Dermis microvascular lymphatic vessel endothelial cell (primary cell): Measurements from ENCODE around the gene CHEK2. TPM values are rescaled to one million over a fixed set of nuclear protein-coding genes. Genes with fewer than 3 reads are reported as not detected.
"Not testable (repeated sequence)": the region's sequence is repeated elsewhere in the genome, so short reads cannot be mapped to it uniquely, and the experiment has no call there.

Experiments used
- DNase-seq, 2 donors: peaks; one replicate each; pipeline versions ENCODE4 v3.0.0 to v3.0.0-alpha.2; 2010; ENCODE audit warnings: low read depth in 2 of 2
- total RNA-seq: library from RNA; depleted of rRNA; stranded (reverse); fragments of >200 nt; gene quantifications from 2 replicates; pipeline ENCODE4 v1.2.1, GENCODE V29; 2014

CHEK2 gene
- total RNA-seq, 1 donor from 2014 or later, result 6.8 TPM

DNA sequence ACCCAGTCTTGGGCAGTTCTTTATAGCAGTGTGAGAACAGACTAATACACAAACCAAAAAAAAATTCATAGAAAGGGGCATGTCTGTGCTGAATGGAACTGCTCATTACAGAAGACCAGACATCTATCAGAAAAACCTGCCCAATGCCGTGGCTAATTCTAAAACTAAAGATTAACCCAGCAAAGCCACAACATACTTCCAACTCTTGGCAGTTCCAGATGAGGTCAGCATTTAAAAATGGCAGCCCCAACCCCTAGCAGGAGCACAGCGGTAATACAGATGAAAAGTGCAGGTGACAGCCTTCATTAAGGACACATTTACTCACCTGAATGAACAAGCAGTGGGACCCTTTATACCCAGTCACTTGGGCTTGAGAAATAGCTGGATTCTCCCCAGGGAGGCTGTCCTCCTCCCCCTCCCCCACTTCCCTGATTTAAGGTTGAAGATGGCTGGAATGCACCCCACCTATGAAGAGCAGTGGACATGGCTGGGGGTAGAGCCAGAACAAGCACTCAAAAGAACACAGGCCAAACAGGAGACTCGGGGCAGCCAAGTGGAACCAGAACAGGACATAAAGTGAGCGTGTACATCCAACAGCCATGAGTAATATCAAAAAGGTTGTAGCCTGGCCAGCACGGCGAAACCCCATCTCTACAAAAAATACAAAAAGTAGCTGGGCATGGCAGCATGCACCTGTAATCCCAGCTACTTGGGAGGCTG lies 48.4 kb downstream of the CHEK2 start:
- not testable (repeated sequence) for DNase-seq

DNA sequence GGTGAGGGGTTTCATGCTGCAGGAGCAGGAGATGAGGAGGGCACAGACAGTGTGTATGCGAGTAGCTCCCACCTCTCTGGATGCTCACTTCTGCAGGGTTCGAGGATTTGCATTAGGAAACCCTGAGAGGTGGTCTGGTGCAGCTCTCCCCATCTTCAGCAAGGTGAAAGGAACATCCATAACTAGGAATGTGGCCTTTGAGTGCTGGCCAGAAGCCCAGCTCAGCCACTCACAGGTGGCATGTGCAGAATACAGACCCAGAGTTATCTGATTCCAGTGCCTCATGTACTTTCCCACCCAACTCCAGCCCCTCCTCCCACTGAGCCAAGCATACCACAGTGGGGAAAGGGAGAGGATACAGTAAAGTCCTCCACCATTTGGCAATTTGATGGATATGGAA lies 51.8 kb downstream of the CHEK2 start:
- DNase-seq, result not testable (repeated sequence)

DNA sequence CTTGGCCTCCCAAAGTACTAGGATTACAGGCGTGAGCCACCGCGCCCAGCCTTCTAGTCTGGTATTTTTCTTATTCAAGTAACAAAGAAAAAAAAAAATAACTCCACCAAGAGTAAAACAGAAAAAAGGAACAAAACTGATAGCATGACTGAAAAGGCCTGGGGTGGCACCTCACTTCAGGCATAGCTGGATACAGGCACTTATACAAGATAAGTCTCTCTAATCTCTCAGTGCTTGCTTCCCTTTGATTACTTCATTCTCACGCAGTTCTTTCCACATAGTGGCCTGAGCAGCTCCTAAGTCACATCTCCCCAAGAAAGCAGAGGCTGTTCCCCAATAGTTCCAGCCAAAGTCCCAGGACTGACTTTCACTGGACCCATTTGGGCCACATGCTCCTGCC lies 58.7 kb downstream of the CHEK2 start:
- not testable (repeated sequence) for DNase-seq

DNA sequence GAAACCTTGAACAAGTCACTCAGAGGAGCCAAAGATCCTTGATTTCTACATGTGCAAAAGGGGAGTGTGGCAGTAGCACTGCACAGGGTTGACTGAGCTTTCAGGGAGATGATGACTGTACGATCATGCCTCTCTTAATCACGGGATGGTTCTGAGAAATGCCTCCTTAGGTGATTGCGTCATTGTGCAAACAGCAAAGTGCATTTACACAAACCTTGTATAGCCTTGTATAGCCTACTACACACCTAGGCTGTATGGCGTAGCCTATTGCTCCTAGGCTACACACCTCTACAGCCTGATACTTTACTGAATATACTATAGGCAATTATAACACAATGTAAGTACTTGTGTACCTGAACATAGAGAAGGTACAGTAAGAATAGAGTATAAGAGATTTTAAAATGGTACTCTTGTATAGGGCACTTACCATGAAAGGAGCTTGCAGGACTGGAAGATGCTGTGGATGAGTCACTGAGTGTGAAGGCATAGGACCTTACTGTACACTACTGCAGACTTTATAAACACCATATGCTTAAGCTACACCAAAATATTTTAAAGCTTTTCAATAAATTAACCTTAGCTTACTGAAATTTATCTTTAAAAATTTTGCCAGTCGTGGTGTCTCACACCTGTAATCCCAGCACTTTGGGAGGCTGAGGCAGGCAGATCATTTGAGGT lies 60.7 kb downstream of the CHEK2 start:
- not testable (repeated sequence) for DNase-seq

DNA sequence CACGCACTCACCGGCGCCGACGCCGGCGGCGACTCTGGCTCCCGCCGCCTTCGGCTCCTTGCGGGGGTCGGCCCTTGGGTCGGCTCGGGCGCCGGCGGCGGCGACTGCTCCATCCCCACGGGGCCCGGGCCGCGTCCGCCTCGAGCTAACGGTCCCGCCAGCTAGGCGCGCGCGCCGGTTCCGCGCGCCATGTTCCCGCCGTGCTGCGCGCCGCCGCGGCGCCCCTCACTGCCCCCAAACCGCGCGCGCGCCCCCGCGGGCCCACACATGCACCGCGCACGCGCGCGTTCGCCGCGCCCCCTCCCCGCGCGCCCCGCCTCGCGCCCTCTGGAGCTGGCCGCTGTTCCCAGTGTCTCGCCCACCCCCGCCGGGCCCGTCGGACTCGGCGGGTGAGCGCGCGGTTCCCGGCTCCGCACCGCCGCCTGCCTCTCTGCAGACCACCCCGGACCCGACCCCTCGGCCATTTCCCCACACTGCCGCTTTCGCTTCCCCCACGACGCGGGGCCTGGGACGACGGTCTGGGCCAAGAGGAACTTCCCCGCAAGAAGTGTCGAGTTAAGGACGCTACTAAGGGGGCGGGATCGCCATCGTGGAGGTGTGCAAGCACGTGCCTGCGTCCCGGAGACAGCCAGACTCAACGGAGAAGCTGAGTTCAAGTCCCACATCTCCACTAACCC lies 61.9 kb downstream of the CHEK2 start, which contains the start of gene TTC28:
Gene TTC28, minus strand, starts transcription at position 230 of the 677 bp plus-strand sequence. Its CDS starts 117 bp downstream, at position 113.
- DNase-seq, result peak; percentile 61 to 90

DNA sequence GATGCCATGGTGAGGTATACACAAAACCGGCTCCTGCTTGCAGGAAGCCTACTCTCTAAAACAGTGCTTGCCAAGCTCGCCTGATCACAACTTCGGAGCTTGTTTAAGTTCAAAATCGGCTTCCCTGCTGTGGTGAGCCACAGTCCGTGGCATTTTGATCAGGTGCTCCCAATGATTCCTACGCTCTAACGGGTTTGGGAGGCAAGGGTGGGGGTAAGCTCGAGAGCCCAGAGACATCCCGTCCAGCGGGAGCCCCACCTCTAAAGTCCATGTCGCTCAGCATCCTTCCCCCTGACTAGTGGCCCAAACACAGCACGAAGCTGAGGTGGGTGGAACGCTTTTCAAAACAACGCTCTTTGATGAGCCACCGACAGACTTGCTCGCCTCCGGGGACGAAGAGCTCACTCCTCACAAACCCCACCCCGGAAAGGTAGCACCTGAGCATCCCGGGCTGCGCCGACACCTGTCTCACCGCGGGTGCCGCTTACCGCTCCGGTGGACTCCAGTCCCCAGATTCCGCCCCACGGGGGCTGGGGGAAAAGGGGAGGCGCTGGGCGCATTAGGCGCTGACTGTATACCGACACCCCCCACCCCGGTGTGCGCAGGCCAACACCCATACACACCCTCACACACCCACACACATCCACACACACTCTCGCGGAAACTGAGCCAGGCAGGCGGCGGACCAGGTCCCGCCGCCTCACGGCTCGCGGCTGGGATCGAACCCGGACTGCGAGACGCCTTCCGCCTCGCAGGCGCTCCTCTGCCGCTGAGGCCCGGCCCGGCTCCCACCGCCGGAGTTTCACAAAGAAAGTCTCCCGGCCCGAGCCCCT lies 62.6 kb downstream of the CHEK2 start:
- peak in 1 of 2 donors; percentile 39 for DNase-seq

DNA sequence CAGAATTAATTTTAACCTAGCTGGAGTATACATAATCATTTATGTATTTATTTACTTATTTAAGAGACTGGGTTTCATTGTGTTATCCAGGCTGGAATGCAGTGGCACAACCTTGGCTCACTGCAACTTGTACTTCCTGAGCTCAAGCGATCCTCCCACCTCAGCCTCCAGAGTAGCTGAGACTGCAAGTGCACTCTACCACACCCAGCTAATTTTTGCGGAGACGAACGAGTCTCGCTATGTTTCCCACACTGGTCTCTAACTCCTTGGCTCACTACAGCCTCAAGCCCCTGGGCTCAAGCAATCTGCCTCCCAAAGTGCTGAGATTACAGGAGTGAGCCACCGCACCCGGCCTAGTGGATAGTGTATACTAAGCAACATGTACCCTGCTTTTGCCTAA lies 63.5 kb downstream of the CHEK2 start:
- DNase-seq, result not testable (repeated sequence)

DNA sequence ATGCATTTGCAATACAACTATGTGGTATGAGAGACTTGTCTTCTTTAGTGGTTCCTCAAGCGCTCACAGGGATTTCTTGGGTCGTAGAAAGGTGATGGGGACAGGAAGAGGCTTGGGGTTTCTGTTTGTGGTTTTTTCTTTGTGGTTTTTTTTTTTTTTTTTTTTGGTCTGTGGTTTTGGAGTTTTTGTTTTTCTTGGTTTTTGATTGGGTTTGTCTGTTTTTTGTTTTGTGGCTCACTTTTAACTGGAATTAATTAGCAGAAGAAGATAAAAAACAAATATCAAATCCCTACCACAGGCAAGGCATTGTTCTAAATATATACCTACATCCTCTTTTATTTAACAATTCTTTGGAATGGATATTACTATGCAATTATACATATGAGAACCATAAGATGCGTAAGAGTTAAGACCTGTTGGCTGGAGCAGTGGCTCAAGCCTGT lies 67.5 kb downstream of the CHEK2 start:
- DNase-seq, result no peak

DNA sequence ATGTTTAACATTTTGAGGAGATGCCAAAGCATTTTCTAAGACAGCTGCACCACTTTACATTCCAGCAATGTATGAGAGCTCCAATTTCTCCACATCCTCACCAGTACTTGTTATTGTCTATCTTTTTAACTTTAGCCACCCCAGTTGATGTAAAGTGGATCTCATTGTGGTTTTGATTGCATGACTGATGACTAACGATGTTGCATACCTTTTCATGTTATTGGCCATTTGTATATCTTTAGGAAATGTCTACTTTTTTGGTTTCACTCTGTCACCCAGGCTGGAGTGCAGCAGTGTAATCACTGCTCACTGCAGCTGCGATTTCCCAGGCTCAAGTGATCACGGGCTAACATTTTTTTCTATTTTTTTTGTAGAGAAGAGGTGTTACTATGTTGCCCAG lies 70.9 kb downstream of the CHEK2 start:
- DNase-seq, result no peak

DNA sequence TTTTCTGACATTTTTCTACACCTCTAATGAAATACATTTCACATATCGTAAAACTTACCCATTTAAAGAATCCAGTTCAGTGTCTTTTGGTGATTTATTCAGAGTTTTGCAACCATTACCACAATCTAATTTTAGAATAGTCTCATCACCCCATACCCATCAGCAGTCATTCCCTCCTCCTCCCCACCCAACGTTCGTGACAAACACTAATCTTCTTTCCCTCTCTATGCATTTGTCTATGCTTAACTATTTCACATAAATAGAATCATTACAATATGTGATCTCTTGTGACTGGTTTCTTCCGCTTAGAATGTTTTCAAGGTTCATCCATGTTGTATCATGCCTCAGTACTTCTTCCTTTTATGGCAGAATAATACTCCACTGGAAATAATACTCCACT lies 71.5 kb downstream of the CHEK2 start:
- DNase-seq, result no peak

DNA sequence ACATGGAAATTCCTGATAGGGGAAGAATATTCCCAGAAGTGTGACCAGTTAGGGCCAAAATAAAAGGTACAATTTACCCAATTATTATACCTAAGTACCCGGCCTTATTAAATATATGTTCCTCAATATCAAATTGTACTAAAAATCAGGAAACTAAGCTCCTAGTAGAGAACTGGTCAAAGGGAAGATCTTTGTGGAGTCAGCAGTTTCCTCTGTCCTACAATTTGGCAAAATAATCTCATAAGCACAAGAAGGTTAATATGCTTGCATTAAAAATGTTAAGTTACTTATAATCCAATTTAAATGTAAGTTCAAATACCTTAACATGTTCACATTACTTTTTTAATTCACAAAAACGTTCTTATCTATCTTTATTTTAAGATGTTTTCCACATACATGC lies 72.2 kb downstream of the CHEK2 start:
- no peak for DNase-seq

DNA sequence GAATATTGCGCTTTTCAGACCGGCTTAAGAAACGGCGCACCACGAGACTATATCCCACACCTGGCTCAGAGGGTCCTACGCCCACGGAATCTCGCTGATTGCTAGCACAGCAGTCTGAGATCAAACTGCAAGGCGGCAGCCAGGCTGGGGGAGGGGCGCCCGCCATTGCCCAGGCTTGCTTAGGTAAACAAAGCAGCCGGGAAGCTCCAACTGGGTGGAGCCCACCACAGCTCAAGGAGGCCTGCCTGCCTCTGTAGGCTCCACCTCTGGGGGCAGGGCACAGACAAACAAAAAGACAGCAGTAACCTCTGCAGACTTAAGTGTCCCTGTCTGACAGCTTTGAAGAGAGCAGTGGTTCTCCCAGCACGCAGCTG lies 78.1 kb downstream of the CHEK2 start:
- DNase-seq, result not testable (repeated sequence)

DNA sequence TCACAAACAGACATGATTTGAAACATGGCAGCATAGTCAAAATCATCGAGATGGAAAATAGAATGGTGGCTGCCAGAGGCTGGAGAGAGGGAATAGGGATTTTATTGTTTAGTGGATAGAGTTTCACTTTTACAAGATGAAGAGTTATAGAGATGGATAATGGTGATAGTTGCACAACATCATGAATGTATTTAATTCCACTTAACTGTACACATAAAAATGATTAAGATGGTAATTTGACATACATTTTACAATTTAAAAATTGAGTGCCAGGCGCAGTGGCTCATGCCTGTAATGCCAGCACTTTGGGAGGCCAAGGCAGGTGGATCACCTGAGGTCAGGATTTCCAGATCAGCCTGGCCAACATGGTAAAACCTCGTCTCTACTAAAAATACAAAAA lies 83.2 kb downstream of the CHEK2 start:
- DNase-seq, result no peak

DNA sequence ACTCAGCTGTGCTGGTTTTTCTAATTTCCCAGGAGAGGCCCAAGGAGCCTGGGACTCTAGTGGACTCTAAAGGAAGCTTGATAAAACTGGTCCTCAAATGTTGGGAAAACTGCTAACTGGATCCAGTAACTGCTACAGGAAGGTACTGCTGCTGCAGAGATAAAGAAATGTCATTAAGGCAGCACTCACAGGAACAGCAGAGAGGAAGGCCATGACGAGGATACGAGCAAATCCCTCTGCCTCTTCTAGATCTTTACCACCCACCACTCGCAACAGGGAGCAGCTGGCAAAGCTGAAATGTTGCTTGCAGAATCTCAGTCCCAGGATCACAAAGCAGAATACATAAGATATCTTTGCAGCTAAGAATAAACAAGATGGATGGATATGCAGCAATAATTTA lies 85.4 kb downstream of the CHEK2 start:
- DNase-seq, result no peak

DNA sequence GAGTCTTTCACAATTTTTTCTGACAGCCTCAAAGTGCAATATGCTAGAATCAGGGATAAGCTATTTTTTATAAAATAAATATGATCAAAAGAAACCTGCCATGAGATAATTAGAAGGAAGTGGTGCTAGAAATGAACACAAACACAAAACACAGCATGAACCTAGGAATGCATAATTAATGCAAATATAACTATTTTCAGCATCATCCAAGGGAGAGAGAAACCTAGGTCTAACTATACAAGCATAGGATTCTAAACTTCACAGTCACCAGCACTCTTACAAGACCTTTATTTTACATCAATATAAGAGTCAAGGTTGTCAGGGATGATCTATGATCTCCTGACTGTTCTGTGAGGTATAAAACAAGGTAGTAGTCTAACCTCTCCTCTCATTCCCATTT lies 91.2 kb downstream of the CHEK2 start:
- no peak for DNase-seq

DNA sequence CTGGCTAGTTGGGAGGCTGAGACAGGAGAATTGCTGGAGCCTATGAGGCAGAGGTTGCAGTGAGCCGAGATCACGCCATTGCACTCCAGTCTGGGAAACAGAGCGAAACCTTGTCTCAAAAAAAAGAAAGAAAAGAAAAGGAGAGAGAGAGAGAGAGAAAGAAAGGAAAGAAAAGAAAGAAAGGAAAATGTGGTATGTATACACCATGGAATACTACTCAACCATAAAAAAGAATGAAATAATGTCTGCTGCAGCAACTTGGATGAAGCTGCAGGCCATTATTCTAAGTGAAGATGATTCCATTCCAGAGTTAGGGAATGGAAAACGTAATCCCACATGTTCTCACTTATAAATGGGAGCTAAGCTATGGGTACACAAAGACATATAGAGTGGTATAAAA lies 92.8 kb downstream of the CHEK2 start:
- DNase-seq, result no peak

DNA sequence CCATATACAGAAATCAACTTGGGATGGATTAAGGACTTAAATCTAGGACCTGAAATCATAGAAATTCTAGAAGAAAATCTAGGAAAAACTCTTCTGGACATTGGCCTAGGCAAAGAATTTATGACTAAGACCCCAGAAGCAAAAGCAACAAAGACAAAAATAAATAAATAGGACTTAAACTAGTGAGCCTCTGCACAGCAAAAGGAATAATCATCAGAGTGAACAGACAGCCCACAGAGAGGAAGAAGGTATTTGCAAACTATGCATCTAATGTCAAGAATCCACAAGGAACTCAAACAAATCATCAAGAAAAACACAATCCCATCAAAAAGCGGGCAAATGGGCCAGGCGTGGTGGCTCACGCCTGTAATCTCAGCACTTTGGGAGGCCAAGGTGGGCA lies 94.4 kb downstream of the CHEK2 start:
- no peak for DNase-seq

DNA sequence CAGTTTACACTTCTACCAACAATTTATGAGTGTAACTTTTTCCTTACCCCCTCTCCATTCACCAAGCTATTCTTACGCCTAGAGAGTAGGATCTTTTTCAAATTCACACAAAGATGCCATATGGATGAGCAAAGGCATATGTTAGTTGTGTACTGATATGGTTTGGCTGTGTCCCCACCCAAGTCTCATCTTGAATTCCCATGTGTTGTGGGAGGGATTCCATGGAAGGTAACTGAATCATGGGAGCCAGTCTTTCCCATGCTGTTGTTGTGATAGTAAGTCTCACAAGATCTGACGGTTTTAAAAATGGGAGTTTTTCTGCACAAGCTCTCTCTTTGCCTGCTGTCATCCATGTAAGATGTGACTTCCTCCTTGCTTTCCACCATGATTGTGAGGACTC lies 102.3 kb downstream of the CHEK2 start:
- DNase-seq, result no peak
